Stimulated activated naive CD8-positive, alpha-beta T cell treated with anti-CD3 and anti-CD28 coated beads, Interleukin-15, amount 100 ng/mL, for 72 hours (primary cell): Measurements from ENCODE around the gene CISH.

Source experiments
- ATAC-seq: fragments of 150-1000 bp; cut with Tn5 transposase; 2 replicates; pipeline ENCODE4 v1.10.0; 2021; ENCODE audit warnings: mild to moderate bottlenecking, moderate library complexity
- DNase-seq, 2 donors: peaks; one replicate each; pipeline ENCODE4 v3.0.0; 2021 to 2022
- H3K27ac Mint-ChIP-seq, 2 donors: one replicate each; pipeline ENCODE4 v1.8.0; 2022; ENCODE audit warnings: mild to moderate bottlenecking in 2 of 2, mixed read lengths in 2 of 2, moderate library complexity in 2 of 2
- H3K27me3 Mint-ChIP-seq: one replicate; pipeline ENCODE4 v1.8.0; 2022; ENCODE audit warnings: mixed read lengths
- H3K4me1 Mint-ChIP-seq: one replicate; pipeline ENCODE4 v1.8.0; 2022; ENCODE audit warnings: mild to moderate bottlenecking, mixed read lengths
- H3K4me3 Mint-ChIP-seq, 2 donors: one replicate each; pipeline ENCODE4 v1.8.0; 2022; ENCODE audit warnings: mild to moderate bottlenecking in 2 of 2, mixed read lengths in 2 of 2, moderate library complexity in 1 of 2
- H3K9me3 Mint-ChIP-seq, 2 donors: one replicate each; pipeline ENCODE4 v1.8.0; 2022; ENCODE audit warnings: mixed read lengths in 2 of 2

The CISH gene

DNA sequence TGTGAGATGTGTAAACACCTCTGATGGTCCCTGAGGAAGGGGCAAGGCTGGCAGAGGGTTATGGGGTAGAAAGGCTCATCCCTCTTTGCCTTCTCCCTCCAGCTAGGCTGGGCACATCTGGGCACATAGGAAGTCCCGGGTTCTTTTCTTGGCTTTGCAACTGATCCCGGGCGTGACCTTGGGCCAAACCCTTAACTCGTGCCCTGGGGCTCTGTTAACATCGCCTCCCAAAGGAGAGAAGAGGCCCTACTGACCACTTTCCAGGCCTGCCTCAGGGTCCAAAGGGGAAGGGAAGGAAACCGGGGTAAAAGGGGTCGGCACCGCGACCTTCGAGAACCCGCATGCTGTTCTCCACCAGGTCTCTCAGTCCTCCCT is 44.6 kb downstream of the CISH start:
- peaks cover 72% of the 10 kb centered on the region for H3K4me1 Mint-ChIP-seq
- no peaks in the 10 kb centered on the region for H3K9me3 Mint-ChIP-seq
- peak overlapping the region; percentile 42 to 44 for H3K27ac Mint-ChIP-seq
- DNase-seq (no peak), ATAC-seq (no peak)
- H3K4me3 Mint-ChIP-seq, result peak overlapping the region; percentile 99 to 100
- no peaks in the 10 kb centered on the region for H3K27me3 Mint-ChIP-seq

DNA sequence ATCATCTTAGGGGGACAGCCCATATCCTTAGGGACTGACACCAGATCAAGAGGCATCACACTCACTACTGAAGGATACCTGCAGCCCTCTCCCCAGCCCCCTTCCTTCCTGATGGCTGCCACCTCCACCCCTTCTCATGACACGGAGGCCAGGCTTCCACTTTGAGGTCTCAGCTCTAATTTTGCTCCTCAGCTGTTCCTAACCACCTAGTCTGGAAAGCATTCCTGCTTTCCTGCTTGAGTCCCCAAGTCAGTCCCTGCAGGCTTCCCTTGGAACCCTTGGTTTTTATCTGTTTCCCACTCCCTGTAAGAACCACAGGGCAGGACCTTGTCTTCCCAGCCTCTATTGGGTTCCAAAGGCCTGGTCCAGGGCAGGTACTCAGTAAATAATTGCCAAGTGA is 47.3 kb downstream of the CISH start:
- Mint-ChIP-seq H3K27me3 (no peaks in the 10 kb centered on the region), H3K4me1 (peaks cover 54% of the 10 kb centered on the region), H3K9me3 (no peaks in the 10 kb centered on the region), H3K27ac (peak overlapping the region in 1 of 2 donors; percentile 54), H3K4me3 (no peak overlapping the region)
- DNase-seq (no peak), ATAC-seq (no peak)

DNA sequence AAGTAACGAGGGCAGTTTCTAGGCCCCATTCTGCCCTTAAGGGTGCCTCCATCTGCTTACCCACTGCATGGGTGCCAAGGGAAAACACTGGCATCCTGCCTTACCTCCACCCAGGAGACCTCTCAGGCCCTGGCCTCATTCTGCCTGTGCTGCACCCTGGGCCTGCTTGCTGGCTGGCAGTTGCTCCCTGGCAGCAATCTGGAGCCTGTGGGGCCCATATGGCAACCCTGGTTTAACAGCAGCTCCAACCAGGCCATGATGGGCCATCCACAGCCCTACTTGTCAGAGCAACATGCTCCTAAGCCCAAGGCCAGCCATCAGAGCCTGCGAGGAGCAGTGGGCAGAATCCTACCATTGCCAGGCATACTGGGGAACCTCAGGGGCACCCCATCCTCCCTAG is 47.7 kb downstream of the CISH start:
- no peaks in the 10 kb centered on the region for H3K27me3 Mint-ChIP-seq
- ATAC-seq, result no peak
- H3K4me3 Mint-ChIP-seq, result no peak overlapping the region
- H3K9me3 Mint-ChIP-seq, result no peaks in the 10 kb centered on the region
- peaks cover 54% of the 10 kb centered on the region for H3K4me1 Mint-ChIP-seq
- H3K27ac Mint-ChIP-seq, result no peak overlapping the region
- no peak for DNase-seq

DNA sequence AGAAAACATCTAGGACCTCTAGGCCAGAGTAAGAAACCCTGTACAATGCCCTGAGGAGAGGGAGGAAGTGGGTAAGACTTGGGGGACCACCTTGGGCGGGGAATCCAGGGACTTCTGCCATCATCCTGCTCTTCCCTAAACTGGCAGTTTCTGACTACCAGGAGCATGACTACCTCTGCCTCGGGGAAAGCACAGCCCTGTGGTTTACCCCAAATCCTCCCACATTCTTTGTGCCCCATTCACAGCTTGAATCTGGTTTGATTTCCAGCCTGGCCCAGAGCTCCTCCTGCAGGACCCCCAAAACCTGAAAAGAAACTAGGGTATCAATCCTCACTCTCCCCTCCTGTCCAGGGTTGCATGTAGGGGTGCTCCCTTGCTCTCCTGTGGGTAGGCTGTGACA is 48.7 kb downstream of the CISH start:
- no peak overlapping the region for H3K27ac Mint-ChIP-seq
- H3K27me3 Mint-ChIP-seq, result no peaks in the 10 kb centered on the region
- DNase-seq, result no peak
- no peak overlapping the region for H3K4me3 Mint-ChIP-seq
- H3K9me3 Mint-ChIP-seq, result no peaks in the 10 kb centered on the region
- ATAC-seq, result no peak
- H3K4me1 Mint-ChIP-seq, result peaks cover 51% of the 10 kb centered on the region

DNA sequence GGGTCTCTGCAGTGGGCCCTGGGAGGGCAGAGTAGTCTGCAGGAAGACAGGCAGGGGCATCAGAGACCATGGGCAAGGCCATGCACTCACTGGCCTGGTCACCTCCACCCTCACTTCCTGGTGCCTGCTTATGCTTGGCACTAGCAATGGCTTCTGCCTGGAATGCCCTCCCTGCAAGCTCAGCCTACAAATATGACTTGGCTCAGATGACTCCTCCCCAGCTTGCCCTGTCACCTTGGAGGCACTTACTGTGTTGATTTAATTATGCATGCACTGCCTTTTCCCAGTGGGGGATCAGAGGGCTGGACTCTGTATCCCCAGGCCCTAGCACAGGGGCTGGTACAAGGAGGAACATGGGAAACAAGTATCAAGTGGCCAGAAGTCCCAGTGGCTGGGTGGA is 51.9 kb downstream of the CISH start:
- peaks cover 27% of the 10 kb centered on the region for H3K4me1 Mint-ChIP-seq
- H3K27ac Mint-ChIP-seq, result peak overlapping the region in 1 of 2 donors; percentile 38
- no peaks in the 10 kb centered on the region for H3K9me3 Mint-ChIP-seq
- H3K27me3 Mint-ChIP-seq, result no peaks in the 10 kb centered on the region
- ATAC-seq (no peak), DNase-seq (no peak)
- no peak overlapping the region for H3K4me3 Mint-ChIP-seq

DNA sequence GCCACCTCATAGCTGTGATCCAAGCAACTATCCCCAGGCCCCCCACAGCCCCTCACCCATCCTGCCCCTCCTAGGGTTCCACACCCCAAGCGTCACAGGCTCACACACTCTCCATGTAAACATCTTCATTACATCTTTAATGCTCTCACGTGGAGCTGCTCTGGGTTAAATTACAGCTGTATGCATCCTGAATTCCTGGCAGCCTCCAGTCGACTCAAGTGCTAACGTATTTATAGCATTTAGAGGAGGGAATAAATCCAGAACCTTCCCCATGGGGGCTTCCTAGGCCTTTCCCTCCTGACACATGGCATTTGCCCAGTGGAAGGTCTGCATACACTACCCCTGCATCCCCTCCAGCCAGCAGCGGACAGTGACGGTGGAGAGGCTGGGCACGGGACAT is 53.7 kb downstream of the CISH start:
- Mint-ChIP-seq H3K9me3 (no peaks in the 10 kb centered on the region), H3K27me3 (peaks cover 7% of the 10 kb centered on the region), H3K4me1 (peaks cover 19% of the 10 kb centered on the region), H3K4me3 (no peak overlapping the region), H3K27ac (no peak overlapping the region)
- DNase-seq (no peak), ATAC-seq (no peak)

DNA sequence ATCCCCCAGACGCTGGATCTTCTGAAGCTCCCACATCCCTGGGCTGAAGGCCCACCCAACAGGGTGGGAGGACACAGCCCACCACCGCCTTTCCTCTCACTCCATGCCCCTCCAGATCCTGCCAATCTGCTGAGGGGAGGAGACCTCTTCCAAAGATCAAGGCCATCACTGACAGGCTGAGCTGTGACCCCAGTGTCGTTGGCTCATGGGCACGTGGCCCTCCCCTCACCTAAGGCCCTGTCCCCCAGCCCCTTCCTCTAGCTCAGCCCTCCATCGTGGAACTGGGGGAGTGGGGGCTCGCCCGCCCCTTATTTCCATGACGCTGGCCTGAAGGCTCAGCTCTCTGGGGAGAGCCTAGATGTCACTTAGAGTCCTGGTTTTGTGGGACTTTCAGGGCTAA is 54.5 kb downstream of the CISH start:
- H3K27ac Mint-ChIP-seq, result no peak overlapping the region
- H3K4me1 Mint-ChIP-seq, result peaks cover 19% of the 10 kb centered on the region
- no peak overlapping the region for H3K4me3 Mint-ChIP-seq
- H3K9me3 Mint-ChIP-seq, result no peaks in the 10 kb centered on the region
- DNase-seq (no peak), ATAC-seq (no peak)
- H3K27me3 Mint-ChIP-seq, result peaks cover 7% of the 10 kb centered on the region
